Epithelial cell of proximal tubule (primary cell): Measurements from ENCODE around the gene NPAS3. TPM values are rescaled to one million over a fixed set of nuclear protein-coding genes. Genes with fewer than 3 reads are reported as not detected.

Source experiments
- DNase-seq: peaks from one replicate; pipeline ENCODE4 v3.0.0-alpha.2; 2011; ENCODE audit warnings: low read depth
- H3K4me3 ChIP-seq: 2 replicates; pipeline ENCODE4 v1.5.1; 2011; ENCODE audit warnings: low read depth, mild to moderate bottlenecking, low read length
- CTCF ChIP-seq: conservative IDR thresholded peaks from 2 replicates; pipeline ENCODE4 v1.5.1; 2012; ENCODE audit warnings: low read depth, mild to moderate bottlenecking, low read length
- total RNA-seq: library from RNA; depleted of rRNA; stranded (reverse); fragments of >200 nt; gene quantifications from 2 replicates; pipeline ENCODE4 v1.2.3, GENCODE V29; 2015

The NPAS3 gene
- total RNA-seq, 1 donor from 2014 or later, result 0.35 TPM

- no peak overlapping the region for H3K4me3 ChIP-seq
- TF ChIP-seq CTCF, result no peak
- DNase-seq, result no peak
Observed at GRCh38 chr14:33362934-33363333, 424.3 kb downstream of the NPAS3 start.

DNA sequence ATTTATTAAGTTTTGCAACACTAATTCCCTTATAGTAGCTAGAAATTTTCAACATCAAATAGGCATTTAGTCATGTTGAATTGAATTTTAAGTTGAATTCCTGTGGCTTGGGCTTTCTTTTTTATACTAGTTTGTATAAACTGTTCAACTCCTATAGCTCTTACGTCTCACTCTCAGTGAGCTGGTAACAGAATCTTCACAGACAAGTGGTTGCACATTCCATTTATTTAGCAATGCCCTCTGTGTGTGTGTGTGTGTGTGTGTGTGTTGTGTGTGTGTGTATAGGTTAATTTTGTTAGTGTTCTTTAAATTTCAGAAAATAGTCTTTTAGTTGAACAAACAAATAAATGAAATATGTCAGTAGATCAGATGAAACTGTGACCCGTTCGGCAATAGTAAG lies 425.0 kb downstream of the NPAS3 start:
- no peak for DNase-seq
- no peak overlapping the region for H3K4me3 ChIP-seq
- TF ChIP-seq CTCF, result no peak

DNA sequence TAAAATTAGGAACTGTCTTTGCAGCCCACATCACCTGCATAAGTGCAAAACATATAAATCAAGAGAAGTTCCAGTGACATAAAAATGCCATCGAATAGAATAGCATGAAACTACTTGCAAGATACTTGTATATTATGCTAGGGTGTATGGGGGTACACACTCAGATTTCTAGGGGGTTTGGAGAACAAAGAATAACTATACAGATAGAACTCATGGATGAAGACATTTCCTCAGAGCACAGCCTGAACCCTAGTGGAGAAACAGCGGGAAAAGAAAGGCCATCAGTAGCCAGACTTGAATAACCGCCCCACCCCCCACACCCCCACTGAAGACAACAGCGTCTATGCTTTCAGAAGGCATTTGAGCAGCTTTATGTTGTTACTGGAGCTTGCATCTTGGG lies 425.8 kb downstream of the NPAS3 start:
- no peak for DNase-seq
- no peak overlapping the region for H3K4me3 ChIP-seq
- no peak for TF ChIP-seq CTCF

- no peak for DNase-seq
- TF ChIP-seq CTCF, result no peak
- H3K4me3 ChIP-seq, result no peak overlapping the region
Observed at GRCh38 chr14:33369041-33369440, 430.4 kb downstream of the NPAS3 start.

- no peak for TF ChIP-seq CTCF
- DNase-seq, result no peak
- no peak overlapping the region for H3K4me3 ChIP-seq
Observed at GRCh38 chr14:33369972-33370371, 431.3 kb downstream of the NPAS3 start.

- no peak for DNase-seq
- H3K4me3 ChIP-seq, result no peak overlapping the region
- TF ChIP-seq CTCF, result no peak
Observed at GRCh38 chr14:33370426-33370825, 431.7 kb downstream of the NPAS3 start.

DNA sequence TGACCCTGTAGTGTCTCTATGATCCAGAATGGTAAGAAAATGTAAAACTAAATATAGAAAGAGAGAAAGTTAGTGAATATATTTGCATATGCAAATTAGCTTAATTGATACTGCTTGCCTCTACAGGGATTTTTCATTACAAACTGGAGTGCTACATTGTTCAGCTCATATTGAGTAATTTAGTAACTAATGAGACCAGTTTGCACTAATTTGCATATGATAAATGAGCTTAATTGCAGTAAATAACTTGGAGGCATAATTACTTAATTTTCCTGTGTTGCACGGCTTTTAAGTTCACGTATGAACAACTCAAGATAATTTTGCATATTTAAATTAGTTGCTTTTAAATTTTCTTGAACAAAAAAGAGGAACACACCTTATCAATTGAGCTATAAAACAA lies 436.5 kb downstream of the NPAS3 start:
- DNase-seq, result no peak
- no peak for TF ChIP-seq CTCF
- H3K4me3 ChIP-seq, result no peak overlapping the region
